HG03025 (cell line): Measurements from ENCODE around the gene RIMBP2.
"Not testable (repeated sequence)": the region's sequence is repeated elsewhere in the genome, so short reads cannot be mapped to it uniquely, and the experiment has no call there.

ENCODE experiments used
- ATAC-seq: cut with Tn5 transposase; IDR thresholded peaks from one replicate; pipeline ENCODE4 v1.9.1; 2021; ENCODE audit warnings: mild to moderate bottlenecking, moderate library complexity; ENCODE audit not compliant: unreplicated experiment, low FRiP score

RIMBP2 gene

GRCh38 chr12:130661486-130662255, 54.4 kb downstream of the RIMBP2 start:
- no peak for ATAC-seq

- ATAC-seq = no peak
These were observed 55.0 kb downstream of the RIMBP2 start for GRCh38 chr12:130661059-130661458.

DNA sequence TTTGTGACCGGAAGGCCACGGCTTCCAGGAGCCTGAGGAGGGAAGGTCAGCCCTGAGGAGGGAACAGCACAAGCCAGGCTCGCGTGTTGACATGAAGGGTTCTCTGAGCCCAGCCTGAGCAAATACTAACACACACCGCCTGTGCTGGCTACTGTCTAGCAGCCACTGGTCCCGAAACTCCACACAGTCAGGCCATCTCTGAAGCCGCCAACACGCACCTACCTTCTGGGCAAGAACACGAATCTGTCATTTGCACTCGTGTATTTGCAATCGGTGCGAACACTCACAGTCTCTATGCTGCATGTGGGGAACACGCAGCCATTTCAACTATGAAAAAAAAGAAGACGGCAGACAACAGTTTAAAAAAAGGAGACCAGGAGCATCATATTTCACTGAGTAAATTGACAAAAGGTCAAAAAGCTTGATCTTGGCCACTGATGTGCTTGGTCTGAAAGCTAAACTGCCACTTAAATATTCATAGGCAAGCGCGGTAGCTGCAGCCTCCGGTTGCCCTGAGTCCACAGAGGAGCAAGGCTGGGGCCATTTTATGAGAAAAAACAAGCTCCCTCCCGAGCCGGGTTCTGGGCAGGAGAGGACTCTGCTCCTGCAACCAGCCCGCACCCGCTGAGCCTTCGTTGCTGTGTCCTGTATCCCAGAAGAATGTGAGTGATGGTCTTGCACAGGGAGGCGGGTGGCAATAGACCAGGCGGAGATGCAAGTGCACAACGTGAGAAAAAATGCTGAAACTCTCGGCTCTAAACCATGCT, 57.8 kb downstream of the RIMBP2 start:
- no peak for ATAC-seq

DNA sequence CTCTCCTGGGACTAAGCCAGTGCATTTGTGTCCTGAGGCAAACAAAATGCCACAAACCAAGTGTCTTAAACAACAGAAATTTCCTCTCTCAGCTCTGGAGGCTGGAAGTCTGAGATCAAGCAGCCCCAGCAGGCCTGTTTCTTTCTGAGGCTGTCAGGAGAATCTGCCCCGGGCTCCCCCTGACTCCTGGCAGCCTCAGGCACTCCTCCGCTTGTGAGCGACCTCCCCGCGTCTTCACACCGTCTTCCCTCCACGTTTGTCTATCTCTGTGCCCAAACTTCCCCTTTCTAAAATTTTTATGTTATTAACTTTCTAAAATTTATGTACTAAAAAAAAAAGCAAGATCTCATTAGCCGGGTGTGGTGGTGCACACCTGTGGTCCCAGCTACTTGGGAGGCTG, 59.7 kb downstream of the RIMBP2 start:
- no peak for ATAC-seq

DNA sequence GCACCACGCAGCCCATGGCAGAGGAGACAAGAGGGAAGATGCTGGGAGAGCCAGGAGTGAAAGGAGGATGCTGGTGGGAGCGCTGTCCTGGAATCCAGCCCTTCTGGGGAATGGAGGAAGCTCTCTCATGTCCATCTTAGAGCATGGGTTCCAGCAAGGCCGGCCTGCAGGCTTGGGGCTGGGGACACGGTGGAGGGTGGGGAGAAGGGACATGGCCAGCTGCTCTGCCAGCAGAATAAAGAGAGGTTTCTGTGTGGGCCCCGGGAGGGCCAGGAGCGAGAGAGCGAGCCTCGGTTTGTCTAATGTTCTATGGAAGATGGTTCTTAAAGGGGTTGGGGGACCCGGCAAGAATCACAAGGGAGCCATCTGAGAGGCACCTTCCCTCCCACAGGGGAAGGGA, 60.2 kb downstream of the RIMBP2 start:
- ATAC-seq = no peak

GRCh38 chr12:130655010-130655409, 61.1 kb downstream of the RIMBP2 start:
- no peak for ATAC-seq

DNA sequence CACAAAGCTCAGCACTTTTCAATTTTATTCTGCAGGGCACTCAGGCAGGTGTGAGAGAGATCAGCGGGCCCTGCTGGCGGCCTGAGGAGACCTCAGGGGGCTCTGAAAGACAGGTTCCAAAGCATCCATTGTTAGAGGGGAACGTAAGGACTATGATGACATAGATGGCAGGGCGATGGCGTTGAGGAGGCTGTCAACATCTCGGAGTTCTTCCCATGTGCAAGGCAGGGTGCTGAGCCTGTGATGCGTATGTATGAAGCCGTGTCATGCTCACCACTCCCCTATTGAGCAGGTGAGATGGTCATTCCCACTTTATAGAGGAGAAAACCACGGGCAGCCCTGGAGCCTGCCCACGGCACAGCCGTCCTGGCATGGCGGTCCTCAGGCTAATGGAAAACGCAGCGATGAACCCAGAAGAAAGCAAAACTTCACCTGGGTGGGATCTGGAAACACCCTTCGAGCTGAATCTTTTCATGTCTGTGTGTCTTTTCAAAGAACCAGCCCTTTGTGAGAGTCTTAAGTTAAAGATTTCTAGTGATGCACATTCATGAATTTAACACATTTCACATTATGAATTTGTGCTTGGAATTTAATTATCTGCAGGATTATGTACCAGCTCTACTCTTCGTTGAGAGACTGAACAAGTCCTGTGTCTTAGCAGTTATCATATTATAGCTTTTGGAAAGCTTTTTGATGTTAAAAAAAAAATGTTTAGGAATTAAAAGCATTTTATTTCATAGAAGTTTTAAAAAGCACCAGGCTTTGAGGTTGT, 64.7 kb downstream of the RIMBP2 start:
- ATAC-seq = no peak

DNA sequence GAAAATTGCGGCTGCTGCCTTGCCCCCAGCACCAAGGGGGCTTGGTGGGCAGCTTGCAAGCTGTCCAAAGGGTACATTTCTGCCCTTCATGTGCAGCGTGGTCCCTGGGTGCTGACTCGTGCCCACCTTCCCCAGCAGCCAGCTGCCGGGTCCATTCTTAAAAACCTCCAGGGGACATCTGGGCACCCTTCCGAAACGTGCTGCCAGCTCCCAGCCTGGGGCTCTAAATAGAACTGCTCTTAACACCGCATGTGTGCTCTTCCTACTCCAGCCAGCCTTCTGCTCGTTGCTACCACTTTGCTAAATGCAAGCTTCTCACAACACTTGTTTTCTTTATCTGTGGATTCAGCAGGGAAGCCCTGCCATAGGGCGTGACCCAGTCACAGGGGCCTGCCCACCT, 66.0 kb downstream of the RIMBP2 start:
- ATAC-seq = no peak

- ATAC-seq = no peak
These were observed 66.7 kb downstream of the RIMBP2 start for GRCh38 chr12:130649101-130650045.

GRCh38 chr12:130647814-130648213, 68.3 kb downstream of the RIMBP2 start:
- no peak for ATAC-seq

DNA sequence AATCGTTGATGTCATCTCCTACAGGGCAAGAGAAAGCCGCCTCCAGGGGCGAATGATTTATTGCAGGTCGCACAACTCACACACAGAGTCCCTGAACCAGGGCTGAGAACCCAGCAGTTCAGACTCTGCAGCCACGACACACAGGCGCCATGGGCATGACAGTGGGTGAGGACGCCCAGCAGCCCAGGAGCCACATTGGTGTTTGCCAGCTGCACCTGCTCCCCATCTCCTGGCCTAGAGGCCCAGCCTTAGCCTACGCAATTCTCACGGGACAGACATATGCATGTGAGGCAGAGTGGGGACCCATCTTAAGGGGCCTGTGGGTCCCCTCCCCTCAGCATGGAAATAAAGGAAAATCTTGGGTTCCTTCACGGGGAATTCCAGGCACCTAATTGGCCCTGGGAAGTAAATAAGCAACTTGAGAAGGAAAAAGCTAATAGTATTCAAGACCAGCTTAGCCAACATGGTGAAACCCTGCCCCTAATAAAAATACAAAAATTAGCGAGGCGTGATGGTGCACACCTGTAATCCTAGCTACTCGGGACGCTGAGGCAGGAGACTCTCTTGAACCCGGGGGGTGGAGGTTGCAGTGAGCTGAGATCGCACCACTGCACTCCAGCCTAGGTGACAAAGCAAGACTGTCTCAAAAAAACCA, 69.3 kb downstream of the RIMBP2 start:
- ATAC-seq = no peak

GRCh38 chr12:130646191-130646590, 69.9 kb downstream of the RIMBP2 start:
- ATAC-seq = not testable (repeated sequence)

DNA sequence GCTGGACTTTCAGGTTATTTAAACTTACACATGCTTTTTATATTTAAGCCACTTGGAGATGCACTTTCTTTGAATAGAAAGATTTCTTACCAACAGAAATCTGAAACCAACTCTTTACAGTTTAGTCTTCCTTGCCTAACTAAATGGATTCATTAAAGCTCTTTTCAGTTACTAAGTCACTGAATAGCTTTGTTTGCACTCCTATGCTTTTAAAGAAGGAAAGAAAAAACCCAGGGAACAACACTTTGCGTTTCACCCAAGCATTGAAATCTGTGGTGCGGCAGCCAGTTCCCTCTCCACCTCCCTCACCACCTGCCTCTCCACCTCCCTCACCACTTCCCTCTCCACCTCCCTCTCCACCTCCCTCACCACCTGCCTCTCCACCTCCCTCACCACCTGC, 70.3 kb downstream of the RIMBP2 start:
- no peak for ATAC-seq

DNA sequence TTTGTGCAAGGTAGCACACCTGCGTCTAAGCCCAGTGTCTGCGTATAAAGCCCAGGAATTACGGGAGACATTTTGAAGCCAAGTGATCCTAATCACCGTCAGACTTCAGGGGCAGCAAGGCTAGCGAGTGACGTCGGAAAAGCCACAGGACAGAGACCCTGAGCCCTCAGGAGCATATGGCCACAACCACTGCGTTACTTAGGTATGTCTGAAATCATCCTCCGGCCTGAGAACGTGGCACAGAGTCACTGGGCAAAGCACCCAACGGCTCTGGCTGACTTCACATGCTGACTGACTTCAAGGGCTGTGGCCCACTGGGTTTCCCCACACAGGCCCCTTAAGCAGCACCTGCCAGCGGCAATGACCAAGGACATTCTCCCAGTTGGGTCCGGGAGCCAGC, 71.5 kb downstream of the RIMBP2 start:
- ATAC-seq = no peak

- ATAC-seq = no peak
These were observed 72.0 kb downstream of the RIMBP2 start for GRCh38 chr12:130644146-130644545.

GRCh38 chr12:130642856-130643255, 73.2 kb downstream of the RIMBP2 start:
- no peak for ATAC-seq

- ATAC-seq = no peak
These were observed 74.4 kb downstream of the RIMBP2 start for GRCh38 chr12:130641533-130642184.

DNA sequence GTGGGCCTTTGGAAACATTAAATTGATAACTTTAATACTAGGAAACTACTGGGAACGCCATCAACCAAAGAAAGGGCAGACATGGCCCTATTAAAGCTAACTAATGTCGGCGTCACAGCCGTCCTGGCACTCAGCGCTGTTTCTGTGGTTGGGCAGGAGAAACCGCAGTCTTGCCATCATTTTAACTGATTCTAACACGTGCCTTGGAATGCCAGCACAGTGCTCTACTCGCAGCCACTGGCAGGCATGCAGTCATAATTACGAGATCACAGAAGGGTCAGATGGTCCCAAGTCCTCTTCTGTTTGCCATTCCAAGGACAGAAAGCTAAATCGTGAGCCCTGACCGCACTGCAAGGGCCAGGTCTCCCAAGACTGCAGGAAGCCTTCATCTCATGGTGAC, 75.2 kb downstream of the RIMBP2 start:
- ATAC-seq = no peak

DNA sequence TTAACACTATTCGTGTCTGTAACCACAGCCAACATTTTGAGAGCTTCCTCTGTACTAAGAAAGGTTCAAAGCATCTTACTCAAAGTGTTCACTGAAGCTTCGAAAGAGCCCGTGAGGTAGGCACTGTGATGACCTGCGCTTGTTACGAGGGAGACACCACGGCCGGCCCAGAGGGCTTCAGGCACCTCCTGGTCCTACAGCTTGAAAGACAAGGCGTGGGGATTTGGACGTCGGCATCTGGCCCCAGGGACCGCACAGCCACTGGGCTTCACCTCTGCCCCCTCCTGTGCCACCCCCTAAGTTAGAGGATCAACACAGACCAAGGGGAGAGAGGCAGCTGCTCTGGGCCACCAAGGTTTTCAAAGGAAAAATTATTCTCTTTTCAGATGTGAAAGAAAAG, 75.6 kb downstream of the RIMBP2 start:
- no peak for ATAC-seq
